NT2/D1 (cell line): ENCODE results near the gene B3GNT5.

ENCODE experiments used
- SUZ12 ChIP-seq: IDR thresholded peaks from 2 replicates; pipeline ENCODE4 v1.6.1; 2011; ENCODE audit not compliant: insufficient read length, insufficient read depth; ENCODE audit errors: extremely low read depth
- YY1 ChIP-seq: IDR thresholded peaks from 2 replicates; pipeline ENCODE4 v1.6.1; 2011; ENCODE audit not compliant: insufficient read length, insufficient read depth
- ZNF274 ChIP-seq: IDR thresholded peaks from 2 replicates; pipeline ENCODE4 v1.6.1; 2011; ENCODE audit warnings: mild to moderate bottlenecking, low read depth, low read length

DNA sequence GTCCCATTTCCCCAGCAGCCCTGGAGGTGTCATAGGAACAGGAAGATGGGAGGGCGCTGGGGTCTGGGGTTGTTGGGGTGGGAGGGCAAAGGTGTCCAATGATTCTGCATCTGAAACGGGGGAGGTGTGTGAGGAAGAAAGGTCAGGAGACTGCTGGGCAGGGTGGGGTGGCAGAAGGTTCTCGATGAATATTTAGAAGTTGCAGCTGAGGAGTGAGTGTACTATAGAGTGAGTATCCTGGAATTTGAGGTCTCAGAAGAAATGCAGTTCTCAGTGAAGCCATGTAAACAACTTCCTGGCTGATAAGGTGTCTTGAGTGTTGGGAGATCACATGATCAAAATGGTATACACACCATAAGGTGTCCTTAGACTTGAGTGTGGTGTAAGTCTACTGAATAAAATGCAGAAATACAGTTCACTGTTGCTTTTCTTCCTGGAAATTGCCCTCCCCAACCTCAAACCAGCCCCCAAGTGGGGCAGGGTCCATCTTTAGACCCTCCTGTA, 9.9 kb downstream of the B3GNT5 start:
- no peak for TF ChIP-seq SUZ12
- no peak for TF ChIP-seq YY1
- no peak for TF ChIP-seq ZNF274
